ENCODE results near the gene DNAH2.
A peak's percentile ranks its signal among the peaks of the same experiment; 100 is the strongest.
"Not testable (repeated sequence)": the region's sequence is repeated elsewhere in the genome, so short reads cannot be mapped to it uniquely, and the experiment has no call there.

Gene DNAH2

GRCh38 chr17:7856811-7857712, 139.5 kb downstream of the DNAH2 start, which contains the start of gene NAA38:
Gene NAA38, minus strand, starts transcription at chr17:7857559. Its CDS starts 96 bp downstream, at chr17:7857463.
- Histone ChIP-seq H3K4me1 (ENCODE audit: control insufficient read depth in 1 of 2, insufficient read depth in 1 of 2, low read depth in 1 of 2, low read length in 1 of 2) (peaks cover 49 to 58% of the 10 kb centered on the region in 2 experiments), H3K27me3 (no peaks in the 10 kb centered on the region), H3K27ac (peak within 1 kb of the TSS; percentile 98), H3K36me3 (peaks cover 46% of the 10 kb centered on the region), H3K9me3 (peaks cover 6% of the 10 kb centered on the region), H3K4me3 (ENCODE audit: low read depth in 1 of 2, low read length in 1 of 2) (peak within 1 kb of the TSS; percentile 78 to 94)
- TF ChIP-seq CTCF (IDR thresholded peaks at IDR 0.05), result peak; percentile 83

GRCh38 chr17:7857713-7858521, 140.4 kb downstream of the DNAH2 start, which contains the start of gene CYB5D1:
Gene CYB5D1, plus strand, starts transcription at chr17:7858003. Its CDS starts 132 bp downstream, at chr17:7858135.
- H3K27ac ChIP-seq, result peak within 1 kb of the TSS; percentile 98
- H3K4me3 ChIP-seq (ENCODE audit: low read depth in 1 of 2, low read length in 1 of 2), result peak within 1 kb of the TSS; percentile 78 to 94
- peaks cover 6% of the 10 kb centered on the region for H3K9me3 ChIP-seq
- peaks cover 41 to 49% of the 10 kb centered on the region in 2 experiments for H3K4me1 ChIP-seq (ENCODE audit: control insufficient read depth in 1 of 2, insufficient read depth in 1 of 2, low read depth in 1 of 2, low read length in 1 of 2)
- no peak for TF ChIP-seq CTCF (IDR thresholded peaks at IDR 0.05)
- peaks cover 37% of the 10 kb centered on the region for H3K36me3 ChIP-seq
- H3K27me3 ChIP-seq, result no peaks in the 10 kb centered on the region

- Histone ChIP-seq H3K4me1 (ENCODE audit: control insufficient read depth in 1 of 2, insufficient read depth in 1 of 2, low read depth in 1 of 2, low read length in 1 of 2) (peaks cover 41 to 46% of the 10 kb centered on the region in 2 experiments), H3K36me3 (peaks cover 32% of the 10 kb centered on the region), H3K27ac (peak overlapping the region; percentile 98), H3K4me3 (ENCODE audit: low read depth in 1 of 2, low read length in 1 of 2) (peak overlapping the region; percentile 78 to 94), H3K9me3 (peaks cover 6% of the 10 kb centered on the region), H3K27me3 (no peaks in the 10 kb centered on the region)
- TF ChIP-seq CTCF (IDR thresholded peaks at IDR 0.05), result peak; percentile 51
Observed at GRCh38 chr17:7858522-7858810, 140.9 kb downstream of the DNAH2 start.

GRCh38 chr17:7859028-7859427, 141.5 kb downstream of the DNAH2 start:
- no peak for TF ChIP-seq CTCF (IDR thresholded peaks at IDR 0.05)
- Histone ChIP-seq H3K4me1 (ENCODE audit: control insufficient read depth in 1 of 2, insufficient read depth in 1 of 2, low read depth in 1 of 2, low read length in 1 of 2) (peaks cover 41 to 46% of the 10 kb centered on the region in 2 experiments), H3K9me3 (peaks cover 1% of the 10 kb centered on the region), H3K27ac (peak overlapping the region; percentile 98), H3K27me3 (no peaks in the 10 kb centered on the region), H3K4me3 (ENCODE audit: low read depth in 1 of 2, low read length in 1 of 2) (peak overlapping the region in 1 of 2 experiments; percentile 94), H3K36me3 (peaks cover 26% of the 10 kb centered on the region)

- Histone ChIP-seq H3K27ac (no peak overlapping the region), H3K4me1 (ENCODE audit: control insufficient read depth in 1 of 2, insufficient read depth in 1 of 2, low read depth in 1 of 2, low read length in 1 of 2) (peaks cover 27 to 29% of the 10 kb centered on the region in 2 experiments), H3K9me3 (no peaks in the 10 kb centered on the region), H3K4me3 (ENCODE audit: low read depth in 1 of 2, low read length in 1 of 2) (no peak overlapping the region), H3K36me3 (no peaks in the 10 kb centered on the region), H3K27me3 (no peaks in the 10 kb centered on the region)
- TF ChIP-seq CTCF (IDR thresholded peaks at IDR 0.05), result peak; percentile 79
Observed at GRCh38 chr17:7862692-7863437, 145.3 kb downstream of the DNAH2 start.

GRCh38 chr17:7864384-7864783, 146.8 kb downstream of the DNAH2 start:
- not testable (repeated sequence) for H3K36me3 ChIP-seq; H3K9me3 ChIP-seq; H3K27ac ChIP-seq; H3K27me3 ChIP-seq; H3K4me3 ChIP-seq (ENCODE audit: low read depth in 1 of 2, low read length in 1 of 2)
- H3K4me1 ChIP-seq (ENCODE audit: control insufficient read depth in 1 of 2, insufficient read depth in 1 of 2, low read depth in 1 of 2, low read length in 1 of 2), result peaks cover 30 to 32% of the 10 kb centered on the region in 2 experiments

All from neutrophil (primary cell).